ENCODE measurements around the gene NPLOC4.

DNA sequence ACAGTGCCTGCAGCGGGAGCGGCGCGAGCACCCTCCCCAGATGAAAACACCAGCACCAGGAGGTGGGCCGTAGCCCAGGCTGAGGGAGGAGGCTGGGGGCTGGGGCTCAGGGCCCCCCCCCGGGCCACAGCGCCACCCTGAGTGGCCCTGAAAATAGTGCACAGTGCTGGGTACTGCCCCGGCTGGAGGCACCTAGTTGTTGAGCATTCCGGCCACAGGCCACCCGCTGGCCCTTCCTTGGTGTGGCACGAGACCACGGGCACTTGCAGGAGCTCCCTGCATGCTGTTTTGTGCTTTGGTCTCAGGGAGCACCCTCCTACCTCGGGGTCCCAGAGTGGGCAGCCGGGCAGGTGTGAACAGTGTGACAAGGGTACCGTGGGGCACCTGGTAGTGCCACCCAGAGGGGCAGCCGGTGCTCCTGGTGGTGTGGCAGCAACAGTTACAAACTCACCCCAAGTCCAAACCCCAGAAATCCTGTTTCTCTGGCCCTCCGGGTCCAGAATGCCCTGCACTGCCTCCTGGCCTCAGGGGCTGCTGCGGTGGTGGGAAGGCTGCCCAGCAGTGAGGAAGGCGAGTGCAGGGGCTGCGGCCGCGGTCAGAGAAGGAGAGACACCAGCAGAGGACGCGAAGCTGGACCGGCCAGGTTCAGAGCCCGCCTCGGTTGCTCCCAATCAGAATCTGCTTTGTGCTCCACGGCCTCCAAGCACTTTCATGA, 96.8 kb downstream of the NPLOC4 start:
- TF ChIP-seq, protein P1, sequence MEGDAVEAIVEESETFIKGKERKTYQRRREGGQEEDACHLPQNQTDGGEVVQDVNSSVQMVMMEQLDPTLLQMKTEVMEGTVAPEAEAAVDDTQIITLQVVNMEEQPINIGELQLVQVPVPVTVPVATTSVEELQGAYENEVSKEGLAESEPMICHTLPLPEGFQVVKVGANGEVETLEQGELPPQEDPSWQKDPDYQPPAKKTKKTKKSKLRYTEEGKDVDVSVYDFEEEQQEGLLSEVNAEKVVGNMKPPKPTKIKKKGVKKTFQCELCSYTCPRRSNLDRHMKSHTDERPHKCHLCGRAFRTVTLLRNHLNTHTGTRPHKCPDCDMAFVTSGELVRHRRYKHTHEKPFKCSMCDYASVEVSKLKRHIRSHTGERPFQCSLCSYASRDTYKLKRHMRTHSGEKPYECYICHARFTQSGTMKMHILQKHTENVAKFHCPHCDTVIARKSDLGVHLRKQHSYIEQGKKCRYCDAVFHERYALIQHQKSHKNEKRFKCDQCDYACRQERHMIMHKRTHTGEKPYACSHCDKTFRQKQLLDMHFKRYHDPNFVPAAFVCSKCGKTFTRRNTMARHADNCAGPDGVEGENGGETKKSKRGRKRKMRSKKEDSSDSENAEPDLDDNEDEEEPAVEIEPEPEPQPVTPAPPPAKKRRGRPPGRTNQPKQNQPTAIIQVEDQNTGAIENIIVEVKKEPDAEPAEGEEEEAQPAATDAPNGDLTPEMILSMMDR (IDR thresholded peaks at IDR 0.05), result no peak
- TF ChIP-seq POLR2A (IDR thresholded peaks at IDR 0.05), result no peak
